GM12864 (cell line): ENCODE measurements around the gene KIF18B.

Experiments
- DNase-seq: peaks from one replicate; pipeline ENCODE4 v3.0.0-alpha.2; 2011; ENCODE audit warnings: low read depth
- H3K4me3 ChIP-seq: 2 replicates; pipeline ENCODE4 v1.5.1; 2011; ENCODE audit warnings: mild to moderate bottlenecking, low read depth, low read length, control low read depth
- TF ChIP-seq, protein P1 (sequence below): IDR thresholded peaks from 2 replicates; pipeline ENCODE4 v1.5.1; 2011; ENCODE audit warnings: low read depth, mild to moderate bottlenecking, moderate library complexity, low read length, control low read depth, inconsistent platforms; ENCODE audit errors: missing control alignments

KIF18B gene

DNA sequence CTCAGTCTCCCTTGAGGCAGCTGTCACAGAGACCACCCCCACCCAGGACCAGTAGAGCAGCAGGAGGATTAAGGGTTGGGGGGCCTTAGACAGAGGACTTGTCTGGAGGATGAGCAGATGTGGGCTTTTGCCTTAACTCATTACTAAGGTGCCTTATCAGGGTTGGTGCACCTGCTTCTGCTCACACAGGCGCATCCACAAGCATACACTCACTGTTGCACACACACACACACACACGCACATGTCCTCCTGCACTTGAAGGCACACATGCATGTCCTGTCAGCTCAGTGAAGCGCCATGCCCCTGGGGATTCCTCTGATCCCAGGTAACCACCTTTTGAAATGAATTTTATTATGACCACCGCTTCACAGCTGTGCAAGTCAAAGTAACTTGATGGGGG lies 33.4 kb downstream of the KIF18B start:
- DNase-seq, result no peak
- no peak overlapping the region for H3K4me3 ChIP-seq
- TF ChIP-seq, protein P1, sequence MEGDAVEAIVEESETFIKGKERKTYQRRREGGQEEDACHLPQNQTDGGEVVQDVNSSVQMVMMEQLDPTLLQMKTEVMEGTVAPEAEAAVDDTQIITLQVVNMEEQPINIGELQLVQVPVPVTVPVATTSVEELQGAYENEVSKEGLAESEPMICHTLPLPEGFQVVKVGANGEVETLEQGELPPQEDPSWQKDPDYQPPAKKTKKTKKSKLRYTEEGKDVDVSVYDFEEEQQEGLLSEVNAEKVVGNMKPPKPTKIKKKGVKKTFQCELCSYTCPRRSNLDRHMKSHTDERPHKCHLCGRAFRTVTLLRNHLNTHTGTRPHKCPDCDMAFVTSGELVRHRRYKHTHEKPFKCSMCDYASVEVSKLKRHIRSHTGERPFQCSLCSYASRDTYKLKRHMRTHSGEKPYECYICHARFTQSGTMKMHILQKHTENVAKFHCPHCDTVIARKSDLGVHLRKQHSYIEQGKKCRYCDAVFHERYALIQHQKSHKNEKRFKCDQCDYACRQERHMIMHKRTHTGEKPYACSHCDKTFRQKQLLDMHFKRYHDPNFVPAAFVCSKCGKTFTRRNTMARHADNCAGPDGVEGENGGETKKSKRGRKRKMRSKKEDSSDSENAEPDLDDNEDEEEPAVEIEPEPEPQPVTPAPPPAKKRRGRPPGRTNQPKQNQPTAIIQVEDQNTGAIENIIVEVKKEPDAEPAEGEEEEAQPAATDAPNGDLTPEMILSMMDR, result no peak

DNA sequence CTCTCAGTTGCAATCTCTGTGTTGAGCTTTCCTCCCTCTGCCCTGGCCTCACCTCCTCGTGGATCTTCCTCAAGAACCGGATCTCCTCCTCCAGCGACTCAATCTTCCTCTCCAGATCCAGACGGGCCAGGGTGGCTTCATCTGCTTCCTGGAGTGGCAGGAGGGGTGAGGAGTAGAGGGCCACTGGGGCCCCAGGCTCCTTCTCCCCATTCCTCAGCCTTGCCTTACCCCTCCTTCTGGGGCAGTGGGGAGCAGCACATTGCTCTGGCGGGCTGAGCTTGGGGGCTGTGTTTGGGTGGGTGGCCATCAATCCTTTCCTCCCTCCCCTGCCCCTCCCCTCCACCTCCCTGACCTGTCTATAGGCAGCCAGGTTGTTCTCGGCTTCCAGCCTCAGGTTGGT lies 33.9 kb downstream of the KIF18B start:
- DNase-seq, result no peak
- H3K4me3 ChIP-seq, result no peak overlapping the region
- TF ChIP-seq, protein P1, result no peak

DNA sequence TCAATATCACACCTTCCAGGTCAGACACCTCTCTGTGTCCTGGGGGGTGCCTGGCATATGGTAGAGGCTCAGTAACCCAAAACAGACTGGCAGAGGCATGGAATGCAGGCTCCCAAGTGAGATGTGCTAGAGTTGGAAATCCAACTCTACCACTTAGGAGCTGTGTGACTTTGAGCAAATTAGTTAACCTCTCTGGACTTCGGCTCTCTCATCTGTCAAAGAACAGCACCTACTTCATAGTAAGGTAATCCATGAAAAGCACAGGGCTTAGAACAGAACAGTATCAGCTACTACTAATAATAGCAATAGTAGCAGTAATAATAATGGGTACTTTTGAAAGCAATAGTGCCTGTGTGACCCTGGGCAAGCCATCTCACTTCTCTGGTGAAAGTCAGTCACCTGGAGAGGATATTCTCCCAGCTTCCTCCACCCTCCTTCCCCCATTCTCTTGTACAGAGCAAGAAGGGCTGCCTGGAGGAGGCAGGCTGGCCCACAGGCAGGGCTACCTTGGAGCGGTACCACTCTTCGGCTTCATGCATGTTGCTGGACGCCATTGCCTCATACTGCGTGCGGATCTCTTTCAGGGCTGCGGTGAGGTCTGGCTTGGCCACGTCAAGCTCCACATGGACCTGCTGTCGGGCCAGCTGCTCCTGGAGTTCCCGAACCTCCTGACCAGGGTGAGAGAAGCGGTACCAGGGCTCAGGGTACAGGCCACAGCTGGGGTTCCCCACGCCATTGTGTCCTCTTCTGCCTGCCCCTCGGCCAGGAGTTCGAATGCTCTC lies 34.6 kb downstream of the KIF18B start:
- no peak overlapping the region for H3K4me3 ChIP-seq
- TF ChIP-seq, protein P1, result no peak
- DNase-seq, result no peak

DNA sequence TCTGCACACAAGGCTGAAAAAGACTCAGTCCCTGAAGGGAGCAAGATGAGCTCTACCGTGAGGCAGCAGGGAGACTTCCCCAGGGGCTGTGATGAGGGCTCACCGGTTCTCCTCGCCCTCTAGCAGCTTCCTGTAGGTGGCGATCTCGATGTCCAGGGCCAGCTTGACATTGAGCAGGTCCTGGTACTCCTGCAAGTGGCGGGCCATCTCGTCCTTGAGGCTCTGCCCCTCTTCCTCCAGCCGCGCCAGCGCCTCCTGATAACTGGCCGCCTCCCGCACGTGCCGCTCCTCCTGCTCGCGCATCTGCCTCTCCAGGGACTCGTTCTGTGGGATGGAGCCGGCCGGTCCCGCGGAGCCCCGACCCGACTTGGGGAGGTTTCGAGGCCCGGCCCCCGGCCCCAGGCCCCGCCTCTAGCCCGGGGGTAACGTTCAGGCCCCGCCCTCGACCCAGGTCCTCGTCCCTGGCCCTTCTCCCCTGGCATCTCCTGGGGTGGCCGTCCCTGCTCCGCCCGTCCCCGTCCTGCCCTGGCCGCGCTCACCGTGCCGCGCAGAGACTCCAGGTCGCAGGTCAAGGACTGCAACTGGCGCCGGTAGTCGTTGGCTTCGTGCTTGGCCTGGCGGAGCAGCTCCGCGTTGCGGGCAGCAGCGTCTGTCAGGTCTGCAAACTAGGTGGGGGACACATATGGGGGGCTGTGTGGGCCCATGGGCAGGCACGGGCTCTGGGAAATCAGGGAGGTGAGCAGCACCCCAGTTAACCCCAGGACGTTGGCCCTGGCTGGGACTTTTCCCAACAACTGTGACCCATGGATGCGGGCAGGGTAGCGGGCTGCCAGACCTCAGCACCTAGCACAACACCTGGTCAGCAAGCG lies 36.2 kb downstream of the KIF18B start:
- TF ChIP-seq, protein P1, result peak; percentile 59
- DNase-seq, result no peak
- no peak overlapping the region for H3K4me3 ChIP-seq

DNA sequence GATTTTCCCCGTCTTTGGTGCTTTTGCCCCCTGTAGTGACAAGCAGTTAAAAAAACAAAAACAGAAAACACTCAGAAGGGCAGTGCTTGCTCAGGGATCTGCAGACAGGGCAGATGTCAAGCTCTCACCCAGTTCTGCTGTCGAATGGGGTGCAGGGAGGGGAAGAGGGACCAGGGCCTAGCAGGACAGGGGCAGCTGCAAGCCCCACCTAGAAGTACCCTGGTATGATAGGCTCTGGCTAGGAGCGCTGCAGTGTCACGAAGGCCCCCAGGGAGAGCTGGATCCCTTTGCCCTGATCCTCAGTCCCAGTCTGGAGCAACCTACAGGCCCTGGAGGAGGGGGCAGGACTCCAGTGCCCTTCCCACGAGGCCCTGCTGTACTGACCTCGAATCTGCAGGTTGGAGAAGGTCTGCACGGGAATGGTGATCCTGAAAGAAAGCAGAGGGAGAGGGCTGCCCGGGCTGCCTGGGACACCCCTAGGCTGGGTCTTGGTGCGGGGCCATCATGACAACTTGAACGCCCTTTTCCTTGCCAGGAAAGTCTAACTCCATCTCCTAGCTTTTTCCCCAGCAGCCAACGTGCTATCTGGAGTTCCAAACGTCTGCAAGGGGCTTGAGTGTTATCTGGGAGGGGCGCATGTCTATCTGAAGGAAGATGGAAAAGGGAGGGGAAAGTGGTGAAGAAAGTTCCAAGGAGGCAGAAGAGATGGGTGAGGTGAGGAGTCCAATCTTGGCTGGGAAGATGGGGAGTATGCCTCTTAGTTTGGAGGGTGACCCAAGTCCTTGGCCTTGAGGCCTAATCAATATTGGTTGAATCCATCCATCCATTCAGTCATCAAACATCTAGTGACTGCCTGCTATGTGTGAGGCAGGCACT lies 37.1 kb downstream of the KIF18B start:
- TF ChIP-seq, protein P1, result no peak
- H3K4me3 ChIP-seq, result no peak overlapping the region
- no peak for DNase-seq

DNA sequence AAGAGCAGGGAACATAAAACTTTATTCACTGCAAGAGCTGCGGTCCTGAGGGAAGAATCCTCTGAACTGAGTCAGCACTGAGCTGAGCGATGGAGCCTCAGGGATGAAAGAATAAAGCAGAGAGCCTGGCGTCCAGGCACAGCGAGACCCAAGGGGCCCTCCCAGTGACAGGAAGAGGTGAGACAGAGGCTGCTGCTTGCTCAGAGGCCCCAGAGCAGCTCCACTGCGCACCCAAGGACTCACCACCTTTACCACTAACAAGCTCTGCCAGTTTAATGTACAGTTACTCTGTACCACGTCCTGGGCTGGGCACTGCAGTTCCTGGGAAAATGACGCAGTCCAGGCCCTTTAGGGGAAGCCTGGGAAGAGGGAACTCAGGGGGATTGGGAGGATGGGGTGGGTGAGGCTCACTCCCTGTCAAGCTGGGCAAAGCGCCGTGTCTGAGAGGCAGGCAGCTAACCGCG lies 37.9 kb downstream of the KIF18B start:
- no peak overlapping the region for H3K4me3 ChIP-seq
- no peak for DNase-seq
- TF ChIP-seq, protein P1, result no peak
